Activated gamma-delta T cell treated with Interleukin-2 at 50 U/mL for 16 hours (primary cell): ENCODE results near the gene AP5Z1.
A peak's percentile ranks its signal among the peaks of the same experiment; 100 is the strongest.
"Not testable (repeated sequence)": the region's sequence is repeated elsewhere in the genome, so short reads cannot be mapped to it uniquely, and the experiment has no call there.

Source experiments
- DNase-seq: peaks from one replicate; pipeline ENCODE4 v3.0.0-alpha.2; 2020

Gene AP5Z1

GRCh38 chr7:4789194-4790077 lies 14.0 kb downstream of the AP5Z1 start:
- DNase-seq = no peak

- DNase-seq = no peak
These were observed 14.6 kb downstream of the AP5Z1 start for GRCh38 chr7:4790078-4790465.

- DNase-seq = no peak
These were observed 15.1 kb downstream of the AP5Z1 start for GRCh38 chr7:4790516-4790991.

GRCh38 chr7:4791101-4791737 lies 15.8 kb downstream of the AP5Z1 start:
- no peak for DNase-seq

GRCh38 chr7:4791738-4792536 lies 16.5 kb downstream of the AP5Z1 start:
- peak; percentile 76 for DNase-seq

GRCh38 chr7:4792537-4793126 lies 17.2 kb downstream of the AP5Z1 start:
- no peak for DNase-seq

GRCh38 chr7:4793385-4793993 lies 18.1 kb downstream of the AP5Z1 start:
- DNase-seq = not testable (repeated sequence)

GRCh38 chr7:4794171-4794570 lies 18.7 kb downstream of the AP5Z1 start:
- DNase-seq = not testable (repeated sequence)

GRCh38 chr7:4794591-4795350 lies 19.3 kb downstream of the AP5Z1 start:
- DNase-seq = no peak

- no peak for DNase-seq
These were observed 21.0 kb downstream of the AP5Z1 start for GRCh38 chr7:4796453-4796852.

GRCh38 chr7:4797858-4798705 lies 22.7 kb downstream of the AP5Z1 start:
- DNase-seq = peak; percentile 51

GRCh38 chr7:4798706-4799235 lies 23.3 kb downstream of the AP5Z1 start:
- no peak for DNase-seq

GRCh38 chr7:4799508-4800268 lies 24.3 kb downstream of the AP5Z1 start:
- DNase-seq = no peak

GRCh38 chr7:4800487-4800886 lies 25.1 kb downstream of the AP5Z1 start:
- DNase-seq = no peak

- DNase-seq = no peak
These were observed 25.8 kb downstream of the AP5Z1 start for GRCh38 chr7:4800926-4801838.

- DNase-seq = no peak
These were observed 26.4 kb downstream of the AP5Z1 start for GRCh38 chr7:4801839-4802231.

GRCh38 chr7:4802577-4802976 lies 27.2 kb downstream of the AP5Z1 start:
- DNase-seq = not testable (repeated sequence)
